GM10248 (cell line): ENCODE measurements around the gene KIAA0513.
"Not testable (repeated sequence)": the region's sequence is repeated elsewhere in the genome, so short reads cannot be mapped to it uniquely, and the experiment has no call there.

Experiments
- CTCF ChIA-PET: fragments of 300-600 bp; sonication (Branson Sonifier 250); formaldehyde crosslinking; extraction: SDS; loops from one replicate; lab custom pipeline; 2021; ENCODE audit warnings: antibody characterized with exemption; lab: Yijun Ruan, JAX
- POLR2A ChIA-PET: fragments of 350-650 bp; sonication (Branson Sonifier 250); formaldehyde crosslinking; extraction: SDS; loops from one replicate; lab custom pipeline; 2020; ENCODE audit warnings: antibody characterized with exemption; lab: Yijun Ruan, JAX
- DNase-seq: peaks from one replicate; pipeline ENCODE4 v3.0.0; 2012; ENCODE audit errors: extremely low spot score
- TF ChIP-seq, protein P1 (sequence below): IDR thresholded peaks from 2 replicates; pipeline ENCODE4 v1.5.1; 2012; ENCODE audit warnings: mild to moderate bottlenecking, low read depth; ENCODE audit errors: extremely low read depth, missing control alignments, control extremely low read depth

KIAA0513 gene

DNA sequence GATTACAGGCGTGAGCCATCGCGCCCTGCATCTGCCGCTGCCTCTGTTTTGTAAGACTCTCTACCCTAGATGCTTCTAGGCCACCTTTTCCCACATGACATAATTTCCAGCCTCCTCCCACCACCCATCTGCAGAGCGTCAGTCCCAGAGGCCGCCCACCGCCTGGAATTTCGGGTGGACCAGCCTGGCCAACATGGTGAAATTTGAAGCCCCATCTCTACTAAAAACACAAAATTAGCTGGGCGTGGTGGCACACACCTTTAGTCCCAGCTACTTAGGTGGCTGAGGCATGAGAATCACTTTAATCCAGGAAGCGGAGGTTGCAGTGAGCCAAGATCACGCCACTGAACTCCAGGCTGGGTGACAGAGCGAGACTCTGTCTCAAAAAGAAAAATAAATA, 89.8 kb downstream of the KIAA0513 start:
- no peak for DNase-seq
- ChIA-PET CTCF (no interaction called here), POLR2A (no interaction called here)

DNA sequence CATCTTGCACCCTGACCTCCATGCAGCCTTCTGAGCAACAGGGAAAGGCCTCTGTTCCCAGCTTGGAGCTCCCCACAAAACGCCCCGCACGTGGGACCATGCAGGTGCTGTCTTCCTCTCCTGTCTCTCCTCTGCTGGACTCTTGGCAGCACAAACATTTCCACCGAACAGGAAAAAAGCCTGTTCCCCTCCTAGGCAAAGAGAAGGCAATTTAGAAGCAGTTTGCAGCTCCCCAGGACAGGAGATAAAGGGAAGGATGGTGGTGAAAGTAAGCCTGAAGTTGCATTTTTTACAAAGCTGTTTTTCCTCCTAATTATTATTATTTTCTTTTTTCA, 92.4 kb downstream of the KIAA0513 start:
- CTCF ChIA-PET: interaction anchor here (1.0 to 1.7 kb wide), 3 partner anchors 13 to 490 kb away, joined by 3 to 5 read pairs (median 4); no protein-coding TSS in a partner anchor
- POLR2A ChIA-PET: no interaction called here
- no peak for DNase-seq
- TF ChIP-seq, protein P1, sequence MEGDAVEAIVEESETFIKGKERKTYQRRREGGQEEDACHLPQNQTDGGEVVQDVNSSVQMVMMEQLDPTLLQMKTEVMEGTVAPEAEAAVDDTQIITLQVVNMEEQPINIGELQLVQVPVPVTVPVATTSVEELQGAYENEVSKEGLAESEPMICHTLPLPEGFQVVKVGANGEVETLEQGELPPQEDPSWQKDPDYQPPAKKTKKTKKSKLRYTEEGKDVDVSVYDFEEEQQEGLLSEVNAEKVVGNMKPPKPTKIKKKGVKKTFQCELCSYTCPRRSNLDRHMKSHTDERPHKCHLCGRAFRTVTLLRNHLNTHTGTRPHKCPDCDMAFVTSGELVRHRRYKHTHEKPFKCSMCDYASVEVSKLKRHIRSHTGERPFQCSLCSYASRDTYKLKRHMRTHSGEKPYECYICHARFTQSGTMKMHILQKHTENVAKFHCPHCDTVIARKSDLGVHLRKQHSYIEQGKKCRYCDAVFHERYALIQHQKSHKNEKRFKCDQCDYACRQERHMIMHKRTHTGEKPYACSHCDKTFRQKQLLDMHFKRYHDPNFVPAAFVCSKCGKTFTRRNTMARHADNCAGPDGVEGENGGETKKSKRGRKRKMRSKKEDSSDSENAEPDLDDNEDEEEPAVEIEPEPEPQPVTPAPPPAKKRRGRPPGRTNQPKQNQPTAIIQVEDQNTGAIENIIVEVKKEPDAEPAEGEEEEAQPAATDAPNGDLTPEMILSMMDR: no peak

More for the DNA sequence above, 89.8 kb downstream of the KIAA0513 start:
- TF ChIP-seq, protein P1: no peak

DNA sequence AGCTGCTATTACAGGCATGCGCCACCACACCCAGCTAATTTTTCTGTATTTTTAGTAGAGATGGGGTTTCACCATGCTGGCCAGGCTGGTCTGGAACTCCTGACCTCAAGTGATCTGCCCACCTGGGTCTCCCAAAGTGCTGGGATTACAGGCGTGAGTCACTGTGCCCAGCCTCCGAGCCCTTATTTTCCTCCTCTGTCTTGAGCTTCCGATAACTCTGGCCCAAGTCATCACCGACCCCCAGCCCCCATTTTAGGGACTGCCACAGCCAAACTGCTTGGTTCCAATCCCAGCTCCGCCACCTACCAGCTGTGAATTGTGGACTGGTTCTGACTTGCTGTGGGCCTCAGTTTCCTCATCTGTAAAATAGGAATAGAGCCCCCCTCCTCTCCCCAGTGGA, 95.8 kb downstream of the KIAA0513 start:
- DNase-seq, POLR2A ChIA-PET: not testable (repeated sequence)
- CTCF ChIA-PET: interaction anchor here (0.9 to 4.6 kb wide), 4 partner anchors 9 to 129 kb away, joined by 3 to 32 read pairs (median 7); partner anchors contain the start of gene CIBAR2

DNA sequence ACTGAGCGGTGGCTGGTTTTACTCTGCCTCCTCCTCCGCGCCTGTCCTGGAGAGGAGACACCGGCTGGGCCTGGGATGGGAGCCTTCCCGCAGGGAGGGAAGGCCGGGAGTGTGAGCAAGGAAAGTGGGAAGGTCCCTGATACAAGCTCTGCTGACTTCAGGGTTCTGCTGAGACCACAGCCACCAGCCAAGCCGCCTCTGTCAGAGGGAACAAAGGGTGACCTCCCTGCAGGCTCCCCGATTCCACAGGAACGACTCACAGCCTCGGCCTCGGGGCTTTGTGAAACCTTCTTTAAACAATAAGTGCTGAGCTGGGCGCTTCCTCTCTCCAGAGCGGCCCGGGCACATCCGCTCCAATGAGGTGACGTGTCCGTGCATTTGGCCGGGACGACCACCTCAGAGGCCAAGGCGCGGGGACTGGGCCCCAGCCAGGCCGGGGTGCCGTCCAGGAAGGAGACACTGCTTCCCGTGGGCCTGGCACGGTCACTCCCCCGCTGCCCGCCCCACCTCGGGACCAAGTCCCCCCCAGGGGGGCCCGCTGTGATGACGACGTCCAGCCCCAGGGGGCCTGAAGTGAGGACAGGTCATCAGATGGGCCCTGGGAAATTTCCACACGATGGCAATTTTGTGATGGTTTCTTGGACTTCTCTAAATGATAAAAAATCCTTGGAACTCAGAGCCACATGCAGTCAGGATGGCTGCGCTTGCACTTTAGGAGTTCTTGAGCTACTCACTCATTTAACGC, 96.5 kb downstream of the KIAA0513 start:
- TF ChIP-seq, protein P1: no peak
- no peak for DNase-seq
- CTCF ChIA-PET: interaction anchor here (0.9 to 4.6 kb wide), 7 partner anchors 9 to 304 kb away, joined by 3 to 32 read pairs (median 3); partner anchors contain the start of gene CIBAR2

DNA sequence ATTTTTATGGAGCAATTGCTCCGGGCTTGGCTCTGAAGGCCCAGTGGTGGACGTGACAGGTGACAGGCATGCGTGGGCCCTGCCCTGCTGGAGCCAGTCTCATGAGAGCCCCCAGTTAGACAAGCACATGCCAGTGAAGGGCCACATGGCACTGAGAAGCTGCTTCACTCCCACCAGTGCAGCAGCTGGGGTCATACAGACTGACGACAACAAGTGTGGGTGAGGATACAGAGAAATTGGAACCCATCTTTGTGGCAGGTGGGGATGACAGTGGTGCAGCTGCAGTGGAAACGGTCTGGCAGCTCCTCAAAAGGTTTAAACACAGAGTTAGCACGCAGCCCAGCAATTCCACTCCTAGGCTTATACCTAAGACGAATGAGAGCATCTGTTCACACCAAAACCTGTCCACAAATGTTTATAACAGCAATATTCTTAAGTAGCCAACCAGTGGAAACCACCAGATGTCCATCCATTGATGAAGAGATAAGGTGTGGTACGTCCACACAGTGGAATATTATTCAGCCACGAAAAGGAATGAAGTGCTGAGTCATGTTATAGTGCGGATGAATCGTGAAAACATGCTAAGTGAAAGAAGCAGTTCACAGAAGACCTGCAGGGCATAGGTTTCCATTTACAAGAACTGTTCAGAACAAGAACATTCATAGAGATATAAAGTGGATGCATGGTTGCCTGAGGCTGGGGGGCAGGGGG, 97.2 kb downstream of the KIAA0513 start:
- TF ChIP-seq, protein P1: no peak
- ChIA-PET POLR2A (no interaction called here), CTCF (interaction anchor here (0.9 to 4.6 kb wide), 5 partner anchors 10 to 303 kb away, joined by 3 to 32 read pairs (median 4); partner anchors contain the start of gene CIBAR2)
- no peak for DNase-seq

More for the DNA sequence above, 96.5 kb downstream of the KIAA0513 start:
- POLR2A ChIA-PET: no interaction called here

DNA sequence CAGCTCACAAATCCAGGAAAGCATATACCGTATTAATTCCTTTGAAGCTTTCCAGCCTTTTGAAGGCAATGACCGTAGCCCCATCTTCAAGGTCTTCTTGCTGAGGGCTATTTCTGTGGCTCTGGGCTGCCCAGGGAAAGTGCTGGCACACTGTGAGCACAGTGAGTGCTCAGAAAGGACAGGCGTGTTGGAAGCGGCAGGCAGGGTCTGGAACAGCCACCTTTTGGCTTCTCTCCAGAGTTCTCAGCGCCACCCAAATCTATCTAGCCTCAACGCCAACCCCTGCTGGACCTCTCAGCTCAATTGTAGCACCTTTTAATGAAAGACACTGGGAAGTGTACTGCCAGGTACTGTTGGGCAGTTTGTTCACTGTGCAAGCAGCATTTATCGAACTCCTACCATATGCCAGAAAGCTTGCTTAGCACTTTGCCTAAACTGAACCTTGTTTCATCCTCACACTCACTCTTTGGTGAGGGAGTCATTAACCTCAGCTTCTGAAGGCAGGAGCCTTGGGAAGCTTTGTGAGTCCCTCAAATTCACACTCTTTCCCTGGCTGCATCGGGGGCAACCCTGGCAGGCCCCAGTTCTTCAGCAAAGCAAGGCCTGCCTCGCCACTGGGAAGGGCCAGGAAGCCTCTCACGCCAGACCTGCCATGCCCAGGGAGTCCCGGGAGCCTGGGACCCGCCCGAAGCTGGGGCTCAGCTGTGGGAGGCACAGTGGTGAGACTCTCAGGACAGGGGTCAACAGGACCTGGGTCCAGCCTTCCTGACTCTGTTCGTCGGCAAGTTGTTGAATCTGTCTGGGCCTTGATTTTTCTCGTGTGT, 98.2 kb downstream of the KIAA0513 start:
- POLR2A ChIA-PET: no interaction called here
- TF ChIP-seq, protein P1: no peak
- CTCF ChIA-PET: interaction anchor here (1.0 to 4.6 kb wide), 5 partner anchors 11 to 302 kb away, joined by 3 to 32 read pairs (median 3); partner anchors contain the start of gene CIBAR2
- DNase-seq: no peak
